ENCODE measurements around the gene GIGYF1. TPM values are rescaled to one million over a fixed set of nuclear protein-coding genes. Genes with fewer than 3 reads are reported as not detected.
A peak's percentile ranks its signal among the peaks of the same experiment; 100 is the strongest.

GIGYF1 gene
- total RNA-seq, 1 experiment from 2014 or later, result 27.3 TPM

DNA sequence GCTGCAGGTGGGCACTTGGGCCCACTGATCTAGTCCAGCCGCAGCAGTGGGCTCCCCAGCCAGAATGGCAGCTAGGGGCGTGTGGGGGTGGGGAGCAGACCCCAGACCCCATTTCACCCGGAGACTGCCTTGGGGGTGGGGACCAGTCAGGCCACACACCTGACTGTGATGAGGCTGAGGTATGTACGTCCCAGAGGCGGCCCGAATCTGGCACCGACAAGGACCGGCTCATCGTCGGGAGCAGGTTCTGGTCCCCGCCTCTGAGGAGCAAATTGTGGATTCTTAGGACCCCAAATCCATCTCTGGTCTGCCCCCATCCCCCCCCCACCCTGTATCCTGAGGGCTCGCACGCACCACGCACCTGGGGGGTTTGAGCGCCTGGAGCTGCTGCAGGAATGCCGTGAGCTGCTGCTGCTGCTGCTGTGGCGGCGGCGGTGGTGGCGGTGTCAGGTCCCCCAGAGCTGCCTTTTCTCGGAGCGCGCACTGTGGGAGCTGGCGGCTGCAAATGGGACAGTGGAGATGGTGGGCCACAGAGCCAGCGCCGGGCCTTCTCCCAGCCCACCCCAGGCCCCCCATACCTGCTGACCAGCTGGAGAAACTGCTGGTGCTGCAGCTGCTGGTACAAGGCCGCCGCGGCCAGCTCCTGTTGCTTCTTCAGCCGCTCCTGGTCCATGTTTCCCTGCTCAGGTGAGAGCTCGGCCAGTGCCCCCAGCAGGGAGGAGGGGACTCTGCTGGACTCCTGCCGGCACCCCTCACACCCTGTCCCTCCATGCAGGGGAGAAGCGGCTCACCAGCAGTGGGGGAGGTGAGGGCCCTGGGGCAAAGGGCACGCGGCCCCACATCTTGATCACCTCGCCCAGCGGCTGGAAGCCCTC is 10.2 kb downstream of the GIGYF1 start:
- no peak for DNase-seq (ENCODE audit: low read depth)

DNA sequence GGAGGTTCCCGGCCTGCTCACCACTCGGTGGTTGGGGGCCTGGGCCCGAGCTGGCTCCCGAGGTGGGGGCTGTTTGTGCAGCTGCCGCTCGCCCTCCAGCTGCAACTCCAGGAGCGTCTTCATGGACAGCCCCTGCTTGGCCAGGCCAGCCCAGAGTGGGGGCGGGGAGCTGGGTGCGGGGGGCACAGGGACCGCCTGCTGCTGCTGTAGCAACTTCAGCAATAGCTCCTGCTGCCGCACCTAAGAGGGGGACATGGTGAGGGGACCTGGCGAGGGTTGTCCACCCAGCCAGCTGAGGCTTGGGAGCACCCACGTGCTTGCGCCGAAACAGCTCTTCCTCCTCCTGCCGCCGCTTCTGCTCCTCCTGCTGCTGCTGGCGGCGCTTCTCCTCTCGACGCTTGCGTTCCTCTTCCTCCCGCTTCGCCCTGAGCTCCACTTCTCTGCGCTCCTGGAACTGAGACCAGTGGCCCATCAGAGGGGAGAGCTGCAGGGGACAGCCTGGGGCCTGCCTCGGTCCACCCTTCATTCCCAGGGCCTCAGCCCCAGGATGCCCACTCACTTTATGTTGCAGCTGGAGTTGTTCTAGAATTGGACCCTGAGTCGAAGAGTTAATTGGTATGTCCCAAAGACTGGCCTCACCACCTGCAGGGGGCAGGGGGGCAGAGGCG is 10.9 kb downstream of the GIGYF1 start:
- no peak for DNase-seq (ENCODE audit: low read depth)

DNA sequence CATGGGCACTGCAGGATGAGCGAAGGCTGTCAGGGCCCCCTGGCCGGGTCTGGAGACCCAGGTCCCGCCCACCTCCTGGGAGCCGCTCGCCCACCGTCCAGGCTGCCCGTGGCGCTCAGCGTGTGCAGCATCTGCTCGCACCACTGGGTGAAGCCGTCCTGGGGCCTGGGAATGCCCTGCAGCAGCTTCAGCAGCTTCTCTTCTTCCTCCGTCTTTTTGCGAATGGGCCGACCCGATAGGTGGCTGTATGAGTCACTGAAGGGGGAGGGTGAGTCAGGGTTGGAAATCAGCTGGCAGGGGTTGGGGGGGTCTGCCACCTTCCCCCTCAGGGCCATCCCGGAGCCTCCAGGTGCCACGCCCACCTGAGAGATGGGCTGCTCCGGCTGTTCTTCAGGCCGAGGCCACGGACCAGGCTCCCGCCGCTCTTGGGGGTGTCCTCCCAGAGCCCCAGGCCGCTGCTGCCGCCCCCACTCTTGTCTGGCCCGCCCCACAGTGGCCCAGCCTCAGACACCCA is 11.8 kb downstream of the GIGYF1 start:
- peak; percentile 77 for DNase-seq (ENCODE audit: low read depth)

DNA sequence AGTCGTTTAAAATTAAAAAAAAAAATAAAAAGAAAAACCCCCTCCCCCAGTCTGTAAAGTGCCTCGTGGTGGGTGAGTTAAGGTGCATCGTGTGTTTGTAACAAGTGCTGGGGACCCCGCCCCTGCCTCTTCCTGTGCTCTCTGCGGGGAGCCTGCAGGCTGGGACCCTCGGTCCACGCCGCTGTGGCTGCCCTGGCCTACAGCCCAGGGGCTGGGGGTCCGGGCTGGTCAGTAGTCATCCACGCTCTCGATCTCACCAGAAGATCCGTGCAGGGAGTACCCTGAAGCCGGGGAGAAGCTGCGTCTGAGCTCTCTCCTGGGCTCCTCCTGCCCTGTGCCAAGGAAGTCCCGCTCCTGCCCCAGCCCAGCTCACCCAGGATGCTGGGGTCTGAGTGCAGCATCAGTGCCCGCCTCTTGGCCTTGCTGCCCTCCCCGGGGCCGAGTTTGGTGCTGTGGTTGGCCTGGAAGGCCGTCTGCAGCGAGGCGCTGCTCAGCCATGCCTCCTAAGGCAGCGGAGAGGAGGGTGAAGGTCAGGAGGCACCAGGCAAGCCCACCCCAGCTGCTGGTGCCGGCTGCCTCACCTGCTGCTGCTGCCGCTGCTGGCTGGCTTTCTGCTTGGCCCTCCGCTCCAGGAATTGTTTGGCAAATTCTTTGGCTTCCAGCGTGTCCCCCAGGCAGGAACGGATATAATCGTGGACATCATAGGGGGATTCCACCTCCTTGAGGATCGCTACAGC is 12.4 kb downstream of the GIGYF1 start:
- no peak for DNase-seq (ENCODE audit: low read depth)

DNA sequence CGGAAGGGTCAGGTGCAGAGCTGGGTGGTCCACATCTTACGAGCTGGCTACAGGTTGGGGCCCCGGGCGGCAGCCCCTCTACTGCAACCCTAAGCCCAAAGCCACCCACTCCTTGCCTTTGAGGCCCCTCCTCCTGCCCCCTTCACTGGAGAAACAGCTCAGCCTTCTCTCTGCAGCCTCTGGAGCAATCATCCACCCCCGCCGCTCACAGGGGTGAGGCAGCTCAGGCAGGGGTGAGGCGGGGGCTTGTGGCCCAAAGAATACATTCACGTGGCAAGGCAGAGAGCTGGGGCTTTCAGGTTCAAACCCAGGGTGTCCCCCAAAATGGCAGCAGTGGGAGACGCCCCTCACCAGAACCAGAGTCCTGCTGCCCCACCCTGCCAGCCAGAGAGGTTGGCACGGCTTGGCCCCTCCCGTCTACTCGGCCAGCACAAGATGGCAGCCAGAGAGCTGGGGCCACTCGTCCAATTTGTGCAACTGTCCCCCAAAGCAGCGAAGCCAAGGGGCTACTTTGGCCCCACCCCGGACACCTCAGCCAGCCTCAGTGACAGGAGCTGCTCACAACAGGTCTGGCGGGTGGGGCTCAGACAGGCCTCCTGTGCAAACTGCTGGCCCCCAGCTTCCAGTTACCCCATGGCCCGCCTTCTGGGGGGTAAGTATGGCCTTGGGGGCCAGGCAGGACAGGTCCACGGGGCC is 13.3 kb downstream of the GIGYF1 start:
- DNase-seq (ENCODE audit: low read depth), result no peak

DNA sequence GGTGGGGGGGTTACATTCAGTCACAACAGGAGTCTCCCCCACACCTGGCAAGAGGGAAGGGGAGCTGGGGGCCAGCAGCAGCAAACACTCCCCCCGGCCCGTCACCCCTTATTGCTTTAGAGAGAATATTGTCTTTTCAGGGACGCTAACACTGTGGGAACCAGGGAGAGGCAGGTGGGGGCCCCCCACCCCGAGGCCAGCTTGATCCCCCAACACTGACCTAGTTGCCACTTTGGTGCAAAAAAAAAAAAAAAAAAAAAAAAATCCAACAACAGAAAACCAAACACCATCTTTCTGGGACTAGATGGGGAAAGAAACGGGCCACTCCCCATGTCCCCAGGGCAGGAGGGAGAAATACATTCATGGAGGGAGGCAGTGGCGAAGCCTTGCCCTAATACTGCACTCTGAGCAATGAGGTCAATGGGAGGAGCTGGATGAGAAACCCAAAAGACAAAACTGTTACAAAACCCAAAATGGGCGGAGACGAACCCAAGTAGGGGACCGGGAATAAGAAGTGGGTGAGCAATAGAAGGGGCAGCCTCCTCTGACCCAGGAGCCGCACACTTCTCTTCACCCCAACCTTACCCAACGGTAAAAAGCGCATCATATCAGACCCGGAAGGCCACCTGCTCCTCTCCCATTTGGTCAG is 14.0 kb downstream of the GIGYF1 start:
- peak; percentile 35 for DNase-seq (ENCODE audit: low read depth)

DNA sequence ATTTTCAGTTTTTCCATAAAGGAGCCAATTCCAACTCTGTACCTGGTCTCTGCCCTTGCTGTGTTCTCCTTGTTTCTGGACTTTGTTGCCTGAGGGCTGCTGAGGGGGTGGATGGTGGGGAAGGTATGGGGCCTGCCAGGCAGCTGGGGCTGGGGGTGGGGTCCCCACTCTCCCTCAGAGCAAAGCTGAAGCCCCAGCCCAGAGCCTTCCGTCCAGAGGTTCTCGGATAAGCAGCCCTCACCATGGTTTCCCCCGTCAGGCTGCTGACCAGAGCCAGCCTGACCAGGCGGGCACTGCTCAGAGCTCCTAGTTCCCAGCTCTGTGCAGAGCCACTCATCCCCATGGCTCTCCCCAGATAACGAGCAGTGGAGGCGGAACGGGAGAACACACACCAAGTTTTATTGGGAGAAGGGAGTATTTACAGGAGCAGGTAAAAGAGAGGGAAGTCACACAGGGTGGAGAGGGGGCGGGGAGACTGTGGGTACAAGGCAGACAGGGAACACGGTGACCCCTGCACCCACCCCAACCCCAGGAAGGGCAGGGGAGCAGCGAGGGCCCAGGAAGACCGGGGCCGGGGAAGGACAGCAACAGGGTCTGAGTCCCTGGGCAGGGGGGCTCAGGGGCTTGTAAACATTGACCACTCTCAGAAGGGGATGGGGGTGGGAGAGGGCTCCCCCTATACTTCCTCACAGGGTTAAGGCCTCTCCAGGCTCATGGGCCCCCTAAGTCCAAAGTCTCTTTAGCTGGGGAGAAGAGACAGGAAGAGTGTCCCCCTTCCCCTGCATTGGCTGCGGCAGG is 14.7 kb downstream of the GIGYF1 start:
- DNase-seq (ENCODE audit: low read depth), result no peak

DNA sequence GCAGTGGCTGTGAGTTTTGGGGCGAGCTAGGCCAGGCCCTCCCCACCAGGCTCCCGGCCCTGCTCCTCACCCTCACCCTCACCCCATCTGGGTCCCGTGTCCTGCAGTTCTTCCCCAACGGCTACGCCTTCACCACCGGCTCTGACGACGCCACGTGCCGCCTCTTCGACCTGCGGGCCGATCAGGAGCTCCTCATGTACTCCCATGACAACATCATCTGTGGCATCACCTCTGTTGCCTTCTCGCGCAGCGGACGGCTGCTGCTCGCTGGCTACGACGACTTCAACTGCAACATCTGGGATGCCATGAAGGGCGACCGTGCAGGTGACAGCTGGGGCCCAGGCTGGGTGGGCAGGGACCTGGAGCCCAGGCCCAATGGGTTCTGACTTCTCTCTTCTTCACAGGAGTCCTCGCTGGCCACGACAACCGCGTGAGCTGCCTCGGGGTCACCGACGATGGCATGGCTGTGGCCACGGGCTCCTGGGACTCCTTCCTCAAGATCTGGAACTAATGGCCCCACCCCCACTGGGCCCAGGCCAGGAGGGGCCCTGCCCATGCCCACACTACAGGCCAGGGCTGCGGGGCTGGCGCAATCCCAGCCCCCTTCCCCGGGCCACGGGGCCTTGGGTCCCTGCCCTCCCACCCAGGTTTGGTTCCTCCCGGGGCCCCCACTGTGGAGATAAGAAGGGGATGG is 15.6 kb downstream of the GIGYF1 start:
- DNase-seq (ENCODE audit: low read depth), result no peak

DNA sequence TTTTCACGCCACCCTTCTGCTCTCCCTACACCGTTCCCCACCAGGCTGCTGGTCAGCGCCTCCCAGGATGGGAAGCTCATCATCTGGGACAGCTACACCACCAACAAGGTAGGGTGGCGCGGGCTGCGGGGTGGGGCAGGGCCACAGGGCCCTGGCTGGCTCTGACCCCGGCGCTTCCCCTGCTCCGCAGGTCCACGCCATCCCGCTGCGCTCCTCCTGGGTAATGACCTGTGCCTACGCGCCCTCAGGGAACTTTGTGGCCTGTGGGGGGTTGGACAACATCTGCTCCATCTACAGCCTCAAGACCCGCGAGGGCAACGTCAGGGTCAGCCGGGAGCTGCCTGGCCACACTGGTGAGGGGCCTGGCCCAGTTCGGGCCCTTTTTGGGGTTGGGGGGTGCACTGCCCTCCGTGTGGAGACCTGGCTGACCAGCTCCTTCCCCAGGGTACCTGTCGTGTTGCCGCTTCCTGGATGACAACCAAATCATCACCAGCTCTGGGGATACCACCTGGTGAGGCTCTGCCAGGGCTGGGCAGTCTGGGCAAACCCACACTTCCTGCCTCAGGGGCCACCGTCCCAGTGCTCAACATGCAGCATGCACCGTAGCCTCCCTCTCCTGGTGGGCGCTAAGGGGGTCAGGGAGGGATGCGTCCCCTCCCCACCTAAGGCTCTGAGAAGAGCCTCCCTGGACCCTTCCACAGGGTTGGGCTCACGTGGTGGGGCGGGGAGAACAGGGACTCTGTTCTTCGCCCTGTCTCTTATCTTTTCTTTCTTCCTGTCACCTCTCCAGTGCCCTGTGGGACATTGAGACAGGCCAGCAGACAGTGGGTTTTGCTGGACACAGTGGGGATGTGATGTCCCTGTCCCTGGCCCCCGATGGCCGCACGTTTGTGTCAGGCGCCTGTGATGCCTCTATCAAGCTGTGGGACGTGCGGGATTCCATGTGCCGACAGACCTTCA is 16.5 kb downstream of the GIGYF1 start:
- no peak for DNase-seq (ENCODE audit: low read depth)

DNA sequence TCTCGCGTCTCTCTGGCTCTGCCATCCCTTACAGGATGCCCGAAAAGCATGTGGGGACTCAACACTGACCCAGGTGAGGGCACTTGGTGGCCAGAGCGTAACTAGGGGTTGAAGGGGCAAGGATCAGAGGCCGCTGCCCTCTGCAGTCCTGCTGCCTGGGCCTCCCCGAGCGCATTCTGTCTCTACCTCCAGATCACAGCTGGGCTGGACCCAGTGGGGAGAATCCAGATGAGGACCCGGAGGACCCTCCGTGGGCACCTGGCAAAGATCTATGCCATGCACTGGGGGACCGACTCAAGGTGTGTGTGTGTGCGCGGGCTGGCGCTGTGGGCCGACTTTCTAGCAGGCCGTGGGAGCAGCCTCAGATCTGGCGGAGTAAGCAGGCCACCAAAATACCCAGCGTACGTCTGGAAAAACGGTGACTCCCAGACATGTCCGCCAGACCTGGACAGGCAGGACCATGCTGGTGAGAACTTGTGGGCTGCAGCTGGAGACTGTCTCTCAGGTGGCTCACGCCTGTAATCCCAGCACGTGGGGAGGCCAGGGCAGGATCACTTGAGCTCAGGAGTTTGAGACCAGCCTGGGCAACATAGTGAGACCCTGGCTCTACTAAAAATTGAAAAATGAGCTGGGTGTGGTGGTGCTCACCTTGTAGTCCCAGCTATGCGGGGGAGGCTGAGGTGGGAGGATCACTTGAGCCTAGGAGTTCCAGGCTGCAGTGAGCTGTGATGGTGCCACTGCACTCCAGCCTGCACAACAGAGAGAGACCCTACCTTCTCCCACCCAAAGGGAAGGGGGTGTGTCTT is 17.3 kb downstream of the GIGYF1 start:
- DNase-seq (ENCODE audit: low read depth), result no peak

DNA sequence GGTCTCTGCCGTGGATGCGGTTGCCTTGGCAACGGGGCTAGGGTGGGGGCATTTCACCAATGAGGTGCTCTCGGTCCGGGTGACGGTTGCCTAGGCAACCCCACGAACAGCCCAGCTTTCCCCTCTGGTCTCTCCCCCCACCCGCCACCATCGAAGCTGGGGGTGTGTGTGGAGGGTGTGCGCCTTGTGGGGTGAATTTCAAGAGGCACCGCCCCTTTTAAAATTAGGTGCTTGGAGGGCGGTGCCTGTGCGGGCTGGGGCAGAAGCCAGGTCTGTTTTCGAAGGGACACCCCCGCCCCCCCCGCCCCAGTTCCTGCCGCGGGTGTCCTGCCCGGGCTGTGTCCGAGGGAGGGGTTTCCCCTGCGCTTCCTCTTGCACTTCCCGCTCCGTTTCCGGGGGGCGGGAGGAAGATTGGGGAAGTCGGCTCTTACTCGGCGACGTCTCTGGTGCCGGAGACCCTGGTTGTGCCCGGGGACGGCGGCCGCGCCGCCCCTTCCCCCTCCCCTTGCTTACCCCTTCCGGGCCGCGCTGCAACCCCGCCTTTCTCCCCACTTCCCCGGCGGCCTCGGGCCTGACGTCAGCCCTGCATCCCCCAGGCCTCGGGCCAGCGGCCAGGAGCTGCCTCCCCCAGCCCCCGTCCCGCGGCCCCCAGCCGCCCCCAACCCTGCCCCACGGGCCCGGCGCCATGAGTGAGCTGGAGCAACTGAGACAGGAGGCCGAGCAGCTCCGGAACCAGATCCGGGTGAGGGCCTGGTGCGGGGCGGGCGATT is 18.3 kb downstream of the GIGYF1 start:
- DNase-seq (ENCODE audit: low read depth), result peak; percentile 76

DNA sequence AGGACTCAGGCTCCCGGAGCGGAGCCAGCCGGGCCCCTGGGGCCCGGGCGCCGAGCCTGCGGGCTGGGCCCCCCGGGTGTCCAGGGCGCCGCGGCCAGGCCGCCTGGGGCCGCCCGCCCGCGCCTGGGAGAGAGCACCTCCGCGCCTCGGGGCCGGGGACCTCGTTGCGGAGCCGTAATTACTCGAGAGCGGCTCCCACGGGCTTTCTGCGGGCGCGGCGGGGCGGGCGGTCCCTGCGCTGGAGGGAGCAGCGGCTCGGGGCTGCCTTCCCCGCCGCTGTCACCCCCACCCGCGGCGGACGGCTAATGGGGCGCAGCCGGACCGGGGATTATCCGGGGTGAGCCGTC is 19.0 kb downstream of the GIGYF1 start:
- peak; percentile 36 for DNase-seq (ENCODE audit: low read depth)

DNA sequence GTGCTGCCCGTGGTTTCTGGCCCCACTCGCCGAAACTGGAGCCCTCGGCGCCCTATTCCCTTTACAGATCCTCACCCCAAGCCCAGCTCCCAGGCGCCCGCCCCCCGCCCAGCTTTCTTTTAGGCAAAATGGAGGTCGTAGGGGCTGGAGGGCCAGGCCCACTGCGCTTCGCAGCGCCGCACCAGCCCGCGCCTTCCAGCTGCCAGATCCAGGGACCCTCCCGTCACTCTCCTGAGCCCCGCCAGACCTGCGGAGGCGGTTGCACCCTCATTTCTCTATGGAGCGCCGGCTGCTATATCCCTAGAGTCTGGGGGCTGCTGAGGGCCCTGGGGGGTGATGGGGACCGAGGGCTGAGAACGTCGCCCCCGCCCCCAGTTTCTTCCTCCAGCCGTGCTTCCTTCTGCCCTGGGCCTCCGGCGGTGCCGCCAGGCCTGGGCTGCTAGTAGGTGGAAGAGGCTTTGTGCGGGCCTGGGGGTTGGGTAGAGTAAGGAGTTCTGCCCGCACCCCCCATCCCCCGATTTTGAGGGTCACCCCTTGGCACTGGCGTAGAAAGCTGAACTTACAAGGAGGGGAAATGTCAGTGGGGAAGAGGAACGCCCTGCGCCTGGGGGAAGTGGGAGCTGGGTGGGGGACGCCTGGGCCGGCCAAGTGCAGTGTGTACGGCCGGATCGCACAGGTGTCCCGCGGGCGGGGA is 19.5 kb downstream of the GIGYF1 start:
- peak; percentile 58 for DNase-seq (ENCODE audit: low read depth)

DNA sequence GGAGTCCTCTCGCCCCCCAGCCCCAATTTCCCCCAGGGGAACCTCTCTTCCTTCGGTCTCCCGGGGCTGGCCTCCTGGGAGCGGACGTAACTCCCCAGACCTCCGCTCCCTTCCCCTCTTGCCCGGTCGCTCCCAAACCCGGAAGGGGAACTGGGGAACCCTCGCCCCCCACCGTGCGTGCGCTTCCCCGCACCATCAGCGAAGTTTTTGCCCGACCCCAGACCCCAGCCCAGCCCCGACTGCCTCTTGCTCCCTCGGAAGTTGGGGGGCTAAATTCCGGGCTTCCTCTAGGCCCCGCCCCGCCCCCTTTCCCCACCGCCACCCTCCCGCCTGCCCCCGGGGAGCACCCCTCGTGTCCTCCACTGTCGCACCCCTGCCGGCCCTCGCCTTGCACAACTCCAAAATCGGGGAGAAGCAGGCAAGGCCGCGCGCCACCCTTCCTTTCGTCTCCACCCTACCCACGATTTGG is 20.1 kb downstream of the GIGYF1 start:
- peak; percentile 50 for DNase-seq (ENCODE audit: low read depth)

DNA sequence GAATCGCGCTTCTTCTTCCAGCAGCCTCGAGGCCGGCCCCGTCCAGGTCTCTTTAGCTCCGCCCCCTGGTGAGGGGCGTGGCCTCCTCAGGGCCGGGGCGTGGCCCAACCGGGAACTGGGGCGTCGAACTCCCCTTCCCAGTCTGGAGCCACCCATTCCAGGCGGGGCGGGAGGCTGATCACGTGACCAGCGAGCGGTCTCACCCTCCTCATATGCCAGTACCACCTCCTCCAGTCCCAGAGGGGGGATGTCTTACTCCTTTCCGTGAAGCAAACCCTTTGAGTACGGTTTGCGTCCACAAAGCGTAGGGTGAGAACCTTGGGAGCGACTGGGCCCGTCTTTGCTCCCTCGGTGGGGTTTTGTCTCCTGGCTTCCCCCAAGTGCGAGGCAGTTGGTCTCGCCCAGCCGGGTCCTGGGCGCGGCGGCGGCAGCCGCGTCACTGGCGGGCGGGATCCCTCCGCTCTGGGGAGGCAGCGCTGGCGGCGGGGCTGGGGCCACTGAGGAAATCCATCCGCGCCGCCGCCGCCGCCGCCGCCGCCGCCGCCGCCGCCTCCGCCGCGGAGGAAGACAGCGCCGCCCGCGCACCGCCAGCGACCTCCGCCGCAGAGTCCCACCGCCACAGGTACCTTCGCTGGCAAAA is 20.6 kb downstream of the GIGYF1 start, which contains the start of gene GNB2:
GNB2 (plus strand) TSS at position 439 of the 640 bp plus-strand sequence. CDS start 2,526 bp downstream, outside the sequence.
- DNase-seq (ENCODE audit: low read depth), result peak; percentile 100

Measured in Daoy (cell line).